Glutamatergic neuron (in vitro differentiated cells): Measurements from ENCODE around the gene LMO4. TPM values are rescaled to one million over a fixed set of nuclear protein-coding genes. Genes with fewer than 3 reads are reported as not detected.

ENCODE experiments used
- DNase-seq: peaks from one replicate; pipeline ENCODE4 v3.0.0; 2022
- H3K27ac Mint-ChIP-seq: one replicate; pipeline ENCODE4 v1.8.0; 2020; ENCODE audit warnings: mild to moderate bottlenecking, mixed read lengths, inconsistent platforms; ENCODE audit not compliant: unreplicated experiment
- H3K27me3 Mint-ChIP-seq: one replicate; pipeline ENCODE4 v1.8.0; 2020; ENCODE audit warnings: mild to moderate bottlenecking, moderate library complexity, mixed read lengths, inconsistent platforms; ENCODE audit not compliant: unreplicated experiment
- H3K36me3 Mint-ChIP-seq: one replicate; pipeline ENCODE4 v1.8.0; 2020; ENCODE audit warnings: mild to moderate bottlenecking, mixed read lengths, inconsistent platforms; ENCODE audit not compliant: unreplicated experiment
- H3K4me1 Mint-ChIP-seq: one replicate; pipeline ENCODE4 v1.8.0; 2020; ENCODE audit warnings: mild to moderate bottlenecking, low read depth, mixed read lengths, inconsistent platforms; ENCODE audit not compliant: unreplicated experiment
- H3K4me3 Mint-ChIP-seq: one replicate; pipeline ENCODE4 v1.8.0; 2020; ENCODE audit warnings: mild to moderate bottlenecking, mixed read lengths, inconsistent platforms; ENCODE audit not compliant: unreplicated experiment
- H3K9me3 Mint-ChIP-seq: one replicate; pipeline ENCODE4 v1.8.0; 2020; ENCODE audit warnings: mild to moderate bottlenecking, moderate library complexity, mixed read lengths, inconsistent platforms; ENCODE audit not compliant: unreplicated experiment
- total RNA-seq: library from RNA; stranded (reverse); fragmentation: NEBNext Ultra II Directional; extraction: Animal tissue kit (Norgen Biotek cat#: 25700); gene quantifications from one replicate; pipeline ENCODE4 v1.2.1, GENCODE V29; 2021; ENCODE audit not compliant: unreplicated experiment
- TF ChIP-seq, protein P1 (sequence below): fragments of 200-600 bp; sonication (generic); IDR thresholded peaks from one replicate; pipeline ENCODE4 v1.5.0; 2021; ENCODE audit not compliant: partially characterized antibody, unreplicated experiment

Gene LMO4
- total RNA-seq, 1 donor from 2014 or later: 16.5 TPM

DNA sequence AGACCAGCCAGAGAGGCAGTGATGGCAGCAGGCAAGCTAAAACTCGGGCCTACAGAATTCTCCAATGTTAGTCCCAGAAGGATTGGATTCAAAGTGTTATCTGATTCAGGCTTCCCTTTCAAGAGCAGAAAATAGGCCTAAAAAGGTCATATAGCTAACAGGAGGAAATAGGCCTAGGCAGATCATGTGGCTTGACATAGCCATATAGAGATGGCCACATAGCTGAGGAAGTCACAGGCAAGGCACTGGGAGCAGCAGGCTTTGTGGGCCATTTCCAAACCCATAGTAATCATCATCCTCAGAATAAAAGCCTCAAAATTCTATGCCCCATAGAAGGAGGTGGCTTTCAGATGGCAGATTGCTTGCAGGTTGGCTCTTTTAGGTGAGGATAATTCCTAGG, 29.0 kb upstream of the LMO4 start:
- TF ChIP-seq, protein P1, sequence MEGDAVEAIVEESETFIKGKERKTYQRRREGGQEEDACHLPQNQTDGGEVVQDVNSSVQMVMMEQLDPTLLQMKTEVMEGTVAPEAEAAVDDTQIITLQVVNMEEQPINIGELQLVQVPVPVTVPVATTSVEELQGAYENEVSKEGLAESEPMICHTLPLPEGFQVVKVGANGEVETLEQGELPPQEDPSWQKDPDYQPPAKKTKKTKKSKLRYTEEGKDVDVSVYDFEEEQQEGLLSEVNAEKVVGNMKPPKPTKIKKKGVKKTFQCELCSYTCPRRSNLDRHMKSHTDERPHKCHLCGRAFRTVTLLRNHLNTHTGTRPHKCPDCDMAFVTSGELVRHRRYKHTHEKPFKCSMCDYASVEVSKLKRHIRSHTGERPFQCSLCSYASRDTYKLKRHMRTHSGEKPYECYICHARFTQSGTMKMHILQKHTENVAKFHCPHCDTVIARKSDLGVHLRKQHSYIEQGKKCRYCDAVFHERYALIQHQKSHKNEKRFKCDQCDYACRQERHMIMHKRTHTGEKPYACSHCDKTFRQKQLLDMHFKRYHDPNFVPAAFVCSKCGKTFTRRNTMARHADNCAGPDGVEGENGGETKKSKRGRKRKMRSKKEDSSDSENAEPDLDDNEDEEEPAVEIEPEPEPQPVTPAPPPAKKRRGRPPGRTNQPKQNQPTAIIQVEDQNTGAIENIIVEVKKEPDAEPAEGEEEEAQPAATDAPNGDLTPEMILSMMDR: no peak
- no peak overlapping the region for H3K4me3 Mint-ChIP-seq
- H3K27me3 Mint-ChIP-seq: peaks cover under 1% of the 10 kb centered on the region
- no peak for DNase-seq
- no peaks in the 10 kb centered on the region for H3K36me3 Mint-ChIP-seq
- peaks cover 2% of the 10 kb centered on the region for H3K9me3 Mint-ChIP-seq
- H3K4me1 Mint-ChIP-seq: peaks cover 16% of the 10 kb centered on the region
- peak overlapping the region; percentile 68 for H3K27ac Mint-ChIP-seq

- H3K36me3 Mint-ChIP-seq: no peaks in the 10 kb centered on the region
- no peaks in the 10 kb centered on the region for H3K27me3 Mint-ChIP-seq
- H3K9me3 Mint-ChIP-seq: peaks cover 2% of the 10 kb centered on the region
- peaks cover 14% of the 10 kb centered on the region for H3K4me1 Mint-ChIP-seq
- no peak overlapping the region for H3K27ac Mint-ChIP-seq
- DNase-seq: no peak
- H3K4me3 Mint-ChIP-seq: no peak overlapping the region
- TF ChIP-seq, protein P1: no peak
Measured at GRCh38 chr1:87300628-87301027, 28.1 kb upstream of the LMO4 start.

DNA sequence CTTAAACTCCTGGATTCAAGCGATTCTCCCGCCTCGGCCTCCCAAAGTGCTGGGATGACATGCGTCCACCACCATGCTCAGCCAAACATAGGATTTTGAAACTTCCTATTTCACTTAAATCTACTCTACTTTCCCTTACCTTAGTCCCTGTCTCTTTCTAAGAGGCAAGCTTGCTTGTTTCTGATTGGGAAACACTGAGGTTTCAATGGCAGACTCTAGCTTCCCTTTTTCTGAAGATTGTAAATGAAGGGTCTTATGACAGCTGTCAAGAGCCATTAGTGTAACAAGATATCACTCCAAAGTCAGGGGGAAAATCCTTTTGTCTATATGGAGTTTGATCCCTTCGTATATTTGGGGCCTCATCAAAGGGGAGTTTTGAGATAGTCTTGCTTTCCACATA, 23.5 kb upstream of the LMO4 start:
- Mint-ChIP-seq H3K4me1 (peaks cover 9% of the 10 kb centered on the region), H3K9me3 (no peaks in the 10 kb centered on the region)

GRCh38 chr1:87305762-87306161, 22.9 kb upstream of the LMO4 start:
- Mint-ChIP-seq H3K27ac (no peak overlapping the region), H3K36me3 (no peaks in the 10 kb centered on the region), H3K4me3 (no peak overlapping the region), H3K27me3 (peaks cover 2% of the 10 kb centered on the region), H3K4me1 (peaks cover 14% of the 10 kb centered on the region), H3K9me3 (peaks cover 2% of the 10 kb centered on the region)
- DNase-seq: no peak
- TF ChIP-seq, protein P1: no peak

More for the DNA sequence above, 23.5 kb upstream of the LMO4 start:
- H3K27ac Mint-ChIP-seq: no peak overlapping the region
- no peak for DNase-seq
- H3K27me3 Mint-ChIP-seq: peaks cover 2% of the 10 kb centered on the region
- H3K4me3 Mint-ChIP-seq: no peak overlapping the region
- TF ChIP-seq, protein P1: no peak
- H3K36me3 Mint-ChIP-seq: no peaks in the 10 kb centered on the region

DNA sequence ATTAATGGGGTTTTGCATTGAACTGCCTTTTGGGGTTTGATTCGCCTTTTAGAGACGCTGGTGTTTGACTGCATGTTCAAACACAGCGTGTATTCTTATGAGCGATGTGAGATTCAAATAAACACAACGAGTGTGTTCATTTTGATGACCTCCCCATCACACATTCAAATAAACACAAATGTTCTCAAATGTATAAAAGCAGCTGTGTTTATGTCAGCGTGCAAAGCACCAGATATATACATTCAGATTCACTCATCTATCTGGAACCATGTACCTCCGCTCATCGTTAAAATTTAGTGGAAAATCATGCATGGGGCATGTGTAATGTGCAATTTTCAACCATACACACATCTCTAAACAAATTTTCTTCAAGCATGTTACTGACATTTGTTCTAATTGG, 21.4 kb upstream of the LMO4 start:
- Mint-ChIP-seq H3K27ac (no peak overlapping the region), H3K36me3 (no peaks in the 10 kb centered on the region), H3K9me3 (peaks cover 2% of the 10 kb centered on the region), H3K4me3 (no peak overlapping the region), H3K27me3 (peaks cover 2% of the 10 kb centered on the region), H3K4me1 (peaks cover 18% of the 10 kb centered on the region)
- DNase-seq: no peak
- TF ChIP-seq, protein P1: no peak
